Memory B cell (primary cell): ENCODE data around the gene AFG3L2.

Experiments
- ATAC-seq: fragments of 150-1000 bp; cut with Tn5 transposase; 2 replicates; pipeline ENCODE4 v1.10.0; 2021; ENCODE audit warnings: low read depth, mild to moderate bottlenecking, moderate library complexity
- DNase-seq, 2 donors: peaks; one replicate each; pipeline ENCODE4 v3.0.0; 2022; ENCODE audit warnings: low spot score in 2 of 2
- H3K27ac Mint-ChIP-seq: one replicate; pipeline ENCODE4 v1.8.0; 2022; ENCODE audit warnings: mild to moderate bottlenecking, moderate library complexity, mixed read lengths
- H3K27me3 Mint-ChIP-seq: one replicate; pipeline ENCODE4 v1.8.0; 2022; ENCODE audit warnings: mixed read lengths
- H3K36me3 Mint-ChIP-seq: one replicate; pipeline ENCODE4 v1.8.0; 2022; ENCODE audit warnings: mild to moderate bottlenecking, mixed read lengths
- H3K4me1 Mint-ChIP-seq: one replicate; pipeline ENCODE4 v1.8.0; 2022; ENCODE audit warnings: mixed read lengths
- H3K4me3 Mint-ChIP-seq: one replicate; pipeline ENCODE4 v1.8.0; 2022; ENCODE audit warnings: mild to moderate bottlenecking, moderate library complexity, mixed read lengths
- H3K9me3 Mint-ChIP-seq: one replicate; pipeline ENCODE4 v1.8.0; 2022; ENCODE audit warnings: mixed read lengths

The AFG3L2 gene

GRCh38 chr18:12315911-12316310 is 61.1 kb downstream of the AFG3L2 start:
- H3K9me3 Mint-ChIP-seq, result no peaks in the 10 kb centered on the region
- H3K36me3 Mint-ChIP-seq, result peaks cover 4% of the 10 kb centered on the region
- DNase-seq (no peak), ATAC-seq (no peak)
- H3K27ac Mint-ChIP-seq, result peak overlapping the region; percentile 62
- no peaks in the 10 kb centered on the region for H3K27me3 Mint-ChIP-seq
- H3K4me1 Mint-ChIP-seq, result peaks cover 26% of the 10 kb centered on the region
- peak overlapping the region; percentile 52 for H3K4me3 Mint-ChIP-seq

GRCh38 chr18:12315490-12315889 is 61.5 kb downstream of the AFG3L2 start:
- Mint-ChIP-seq H3K9me3 (no peaks in the 10 kb centered on the region), H3K27me3 (no peaks in the 10 kb centered on the region), H3K4me3 (peak overlapping the region; percentile 12), H3K36me3 (peaks cover 4% of the 10 kb centered on the region), H3K4me1 (peaks cover 23% of the 10 kb centered on the region), H3K27ac (peak overlapping the region; percentile 62)
- ATAC-seq, result peak; percentile 49
- no peak for DNase-seq

- Mint-ChIP-seq H3K27me3 (peaks cover under 1% of the 10 kb centered on the region), H3K36me3 (peaks cover 4% of the 10 kb centered on the region), H3K4me3 (no peak overlapping the region), H3K4me1 (peaks cover 21% of the 10 kb centered on the region), H3K9me3 (no peaks in the 10 kb centered on the region), H3K27ac (no peak overlapping the region)
- ATAC-seq (peak; percentile 17), DNase-seq (no peak)
Measured at GRCh38 chr18:12314591-12315305, 62.3 kb downstream of the AFG3L2 start.

GRCh38 chr18:12313530-12314245 is 63.3 kb downstream of the AFG3L2 start:
- Mint-ChIP-seq H3K4me3 (no peak overlapping the region), H3K36me3 (peaks cover 4% of the 10 kb centered on the region), H3K9me3 (no peaks in the 10 kb centered on the region), H3K4me1 (peaks cover 20% of the 10 kb centered on the region), H3K27me3 (peaks cover 3% of the 10 kb centered on the region), H3K27ac (no peak overlapping the region)
- no peak for ATAC-seq
- DNase-seq, result no peak

GRCh38 chr18:12312976-12313375 is 64.1 kb downstream of the AFG3L2 start:
- H3K27me3 Mint-ChIP-seq, result peaks cover 3% of the 10 kb centered on the region
- ATAC-seq (no peak), DNase-seq (no peak)
- no peak overlapping the region for H3K27ac Mint-ChIP-seq
- H3K36me3 Mint-ChIP-seq, result peaks cover 4% of the 10 kb centered on the region
- no peaks in the 10 kb centered on the region for H3K9me3 Mint-ChIP-seq
- no peak overlapping the region for H3K4me3 Mint-ChIP-seq
- H3K4me1 Mint-ChIP-seq, result peaks cover 12% of the 10 kb centered on the region

GRCh38 chr18:12310762-12311161 is 66.3 kb downstream of the AFG3L2 start:
- H3K36me3 Mint-ChIP-seq, result peaks cover 4% of the 10 kb centered on the region
- no peak for DNase-seq
- H3K9me3 Mint-ChIP-seq, result no peaks in the 10 kb centered on the region
- no peak overlapping the region for H3K4me3 Mint-ChIP-seq
- no peak for ATAC-seq
- peaks cover 10% of the 10 kb centered on the region for H3K4me1 Mint-ChIP-seq
- H3K27me3 Mint-ChIP-seq, result peaks cover 9% of the 10 kb centered on the region
- no peak overlapping the region for H3K27ac Mint-ChIP-seq

GRCh38 chr18:12309683-12310198 is 67.3 kb downstream of the AFG3L2 start:
- peaks cover 4% of the 10 kb centered on the region for H3K4me1 Mint-ChIP-seq
- peaks cover 4% of the 10 kb centered on the region for H3K36me3 Mint-ChIP-seq
- no peaks in the 10 kb centered on the region for H3K9me3 Mint-ChIP-seq
- peak overlapping the region; percentile 32 for H3K4me3 Mint-ChIP-seq
- DNase-seq, result no peak
- H3K27ac Mint-ChIP-seq, result no peak overlapping the region
- no peak for ATAC-seq
- H3K27me3 Mint-ChIP-seq, result peaks cover 12% of the 10 kb centered on the region

GRCh38 chr18:12308386-12309100 is 68.5 kb downstream of the AFG3L2 start:
- ATAC-seq, result peak; percentile 44
- Mint-ChIP-seq H3K27ac (no peak overlapping the region), H3K4me1 (peaks cover 4% of the 10 kb centered on the region), H3K9me3 (no peaks in the 10 kb centered on the region), H3K27me3 (peaks cover 17% of the 10 kb centered on the region), H3K4me3 (peak overlapping the region; percentile 80), H3K36me3 (peaks cover 4% of the 10 kb centered on the region)
- DNase-seq, result peak in 1 of 2 donors; percentile 42

GRCh38 chr18:12307701-12308385 is 69.2 kb downstream of the AFG3L2 start, which contains the start of gene TUBB6:
TUBB6 (plus strand) TSS chr18:12308241; CDS start chr18:12308293, 52 bp downstream.
- Mint-ChIP-seq H3K27ac (peak within 1 kb of the TSS; percentile 14), H3K4me3 (peak within 1 kb of the TSS; percentile 84), H3K27me3 (peaks cover 17% of the 10 kb centered on the region), H3K4me1 (peaks cover 4% of the 10 kb centered on the region), H3K9me3 (no peaks in the 10 kb centered on the region), H3K36me3 (peaks cover 4% of the 10 kb centered on the region)
- no peak for DNase-seq
- ATAC-seq, result peak; percentile 70

- Mint-ChIP-seq H3K27ac (peak overlapping the region; percentile 14), H3K27me3 (peaks cover 17% of the 10 kb centered on the region), H3K4me3 (peak overlapping the region; percentile 84), H3K36me3 (peaks cover 4% of the 10 kb centered on the region), H3K4me1 (peaks cover 4% of the 10 kb centered on the region), H3K9me3 (no peaks in the 10 kb centered on the region)
- peak in 1 of 2 donors; percentile 21 for DNase-seq
- ATAC-seq, result peak; percentile 33
Measured at GRCh38 chr18:12306752-12307700, 70.0 kb downstream of the AFG3L2 start.

- Mint-ChIP-seq H3K27ac (no peak overlapping the region), H3K4me3 (no peak overlapping the region), H3K36me3 (no peaks in the 10 kb centered on the region), H3K27me3 (peaks cover 20% of the 10 kb centered on the region), H3K9me3 (no peaks in the 10 kb centered on the region), H3K4me1 (peaks cover 4% of the 10 kb centered on the region)
- ATAC-seq (no peak), DNase-seq (no peak)
Measured at GRCh38 chr18:12305930-12306629, 70.9 kb downstream of the AFG3L2 start.

GRCh38 chr18:12305211-12305610 is 71.8 kb downstream of the AFG3L2 start:
- Mint-ChIP-seq H3K36me3 (no peaks in the 10 kb centered on the region), H3K4me1 (peaks cover 4% of the 10 kb centered on the region), H3K4me3 (no peak overlapping the region), H3K27me3 (peaks cover 23% of the 10 kb centered on the region), H3K27ac (no peak overlapping the region), H3K9me3 (no peaks in the 10 kb centered on the region)
- ATAC-seq (no peak), DNase-seq (no peak)
